T-cell (primary cell): ENCODE data around the gene OSBPL5. TPM values are rescaled to one million over a fixed set of nuclear protein-coding genes. Genes with fewer than 3 reads are reported as not detected.
A peak's percentile ranks its signal among the peaks of the same experiment; 100 is the strongest.

Experiments
- ATAC-seq, 4 experiments: fragments of 200-7000 bp in 3 of 4; fragments of 150-1000 bp in 1 of 4; cut with Tn5 transposase; replicated peaks in 1 of 4; 1 replicate in 3 of 4; 2 replicates in 1 of 4; pipeline ENCODE4 v1.10.0; 2021; ENCODE audit warnings: moderate library complexity in 3 of 4, mild to moderate bottlenecking in 2 of 4, moderate number of reproducible peaks in 1 of 4
- CTCF ChIA-PET, 2 donors: fragments of 300-600 bp; sonication (Branson Sonifier 250); formaldehyde crosslinking; loops; one replicate each; lab custom pipeline; 2022; ENCODE audit warnings: antibody characterized with exemption in 2 of 2; lab: Charles Lee
- POLR2A ChIA-PET, 2 donors: fragments of 300-600 bp; sonication (Branson Sonifier 250); formaldehyde crosslinking; loops; one replicate each; lab custom pipeline; 2022; ENCODE audit warnings: antibody characterized with exemption in 2 of 2; lab: Charles Lee
- DNase-seq, 35 experiments: peaks; one replicate each; pipeline versions ENCODE4 v3.0.0 to v3.0.0-alpha.2; 2013 to 2023
- H3K27ac ChIP-seq: one replicate; pipeline ENCODE4 v1.5.1; 2013; ENCODE audit warnings: low read length
- H3K27me3 ChIP-seq, 2 experiments: replicated peaks in 1 of 2; 1 replicate in 1 of 2; 2 replicates in 1 of 2; pipeline versions ENCODE4 v1.6.1 to v1.7.0; 2013; ENCODE audit warnings: low read length in 1 of 2, mixed read lengths in 1 of 2; ENCODE audit not compliant: control insufficient read depth in 2 of 2, insufficient read depth in 2 of 2; ENCODE audit errors: extremely low read depth in 1 of 2
- H3K36me3 ChIP-seq, 2 donors: 1 replicate in 1 of 2; 2 replicates in 1 of 2; pipeline versions ENCODE4 v1.6.1 to v1.7.0; 2013; ENCODE audit warnings: low read length in 1 of 2; ENCODE audit not compliant: control insufficient read depth in 2 of 2, insufficient read depth in 1 of 2; ENCODE audit errors: extremely low read depth in 1 of 2
- H3K4me1 ChIP-seq, 2 experiments: 1 replicate in 1 of 2; 2 replicates in 1 of 2; pipeline versions ENCODE4 v1.6.1 to v1.7.0; 2013; ENCODE audit warnings: low read length in 2 of 2, mixed read lengths in 1 of 2; ENCODE audit not compliant: insufficient read depth in 2 of 2, control insufficient read depth in 1 of 2; ENCODE audit errors: extremely low read depth in 1 of 2
- H3K4me3 ChIP-seq, 2 donors: 1 replicate in 1 of 2; 2 replicates in 1 of 2; pipeline versions ENCODE4 v1.5.1 to v1.7.0; 2013; ENCODE audit warnings: mild to moderate bottlenecking in 2 of 2, low read length in 1 of 2, moderate library complexity in 1 of 2; ENCODE audit not compliant: control insufficient read depth in 1 of 2; ENCODE audit errors: extremely low read depth in 1 of 2
- H3K9me3 ChIP-seq: 2 replicates; pipeline ENCODE4 v1.7.0; 2013
- H3K27ac Mint-ChIP-seq, 2 donors: one replicate each; pipeline ENCODE4 v1.8.0; 2020 to 2021; ENCODE audit warnings: mild to moderate bottlenecking in 2 of 2, mixed read lengths in 2 of 2
- H3K27me3 Mint-ChIP-seq, 2 donors: one replicate each; pipeline ENCODE4 v1.8.0; 2021 to 2022; ENCODE audit warnings: mixed read lengths in 2 of 2
- H3K36me3 Mint-ChIP-seq: one replicate; pipeline ENCODE4 v1.8.0; 2021; ENCODE audit warnings: mixed read lengths
- H3K4me1 Mint-ChIP-seq, 3 donors: one replicate each; pipeline ENCODE4 v1.8.0; 2020 to 2022; ENCODE audit warnings: mixed read lengths in 3 of 3, mild to moderate bottlenecking in 1 of 3
- H3K4me3 Mint-ChIP-seq, 3 donors: one replicate each; pipeline ENCODE4 v1.8.0; 2020 to 2022; ENCODE audit warnings: mild to moderate bottlenecking in 3 of 3, mixed read lengths in 3 of 3, moderate library complexity in 3 of 3
- H3K9me3 Mint-ChIP-seq, 3 donors: one replicate each; pipeline ENCODE4 v1.8.0; 2020 to 2022; ENCODE audit warnings: mixed read lengths in 3 of 3
- WGBS: methylation state at CpG from one replicate; pipeline ENCODE4 v1.1.5; 2013; ENCODE audit warnings: missing lambda C conversion rate; ENCODE audit not compliant: insufficient coverage; 5-methylcytosine and 5-hydroxymethylcytosine counted together
- total RNA-seq, 35 experiments: library from RNA in 6 of 35; stranded (reverse) in 6 of 35; fragments of 120-200 nt in 1 of 35; gene quantifications; one replicate each; pipeline versions ENCODE4 v1.2.1 to v1.2.4 and lab custom pipeline; 2013 to 2026

Gene OSBPL5
- total RNA-seq, 5 donors from 2014 or later (not counting 1 experiment from before 2014, with no cell fraction given) = 11.2 to 41.5 (median 20.9) TPM

GRCh38 chr11:3056296-3057068, 108.6 kb downstream of the OSBPL5 start:
- Histone ChIP-seq H3K4me1 (peaks cover 6 to 35% of the 10 kb centered on the region in 2 experiments), H3K27me3 (no peaks in the 10 kb centered on the region), H3K27ac (peak overlapping the region; percentile 46), H3K36me3 (peaks cover 0 to 18% of the 10 kb centered on the region in 2 donors), H3K4me3 (peak overlapping the region; percentile 86 to 89), H3K9me3 (no peaks in the 10 kb centered on the region)
- POLR2A ChIA-PET = interaction anchor here in 1 of 2 donors (0.6 kb wide), 1 partner anchor 680 kb away, joined by 3 read pairs; no protein-coding TSS in a partner anchor
- H3K27me3 Mint-ChIP-seq = peaks cover 0 to 3% of the 10 kb centered on the region in 2 donors
- H3K9me3 Mint-ChIP-seq = no peaks in the 10 kb centered on the region
- H3K36me3 Mint-ChIP-seq = peaks cover 10% of the 10 kb centered on the region
- peaks cover 40 to 45% (median 45%) of the 10 kb centered on the region in 3 donors for H3K4me1 Mint-ChIP-seq
- peak overlapping the region; percentile 82 for H3K27ac Mint-ChIP-seq
- DNase-seq (peak in 5 of 35 experiments; percentile 5 to 43 (median 14)), ATAC-seq (peak in 3 of 4 experiments; percentile 7 to 25 (median 25))
- 3% methylated on average over 25 of the region's 29 CpGs for WGBS
- peak overlapping the region; percentile 84 to 90 (median 89) for H3K4me3 Mint-ChIP-seq
- CTCF ChIA-PET = interaction anchor here in 1 of 2 donors (0.7 to 1.3 kb wide), 3 partner anchors 8 to 67 kb away, joined by 3 to 4 read pairs (median 3); no protein-coding TSS in a partner anchor

GRCh38 chr11:3055891-3056290, 109.2 kb downstream of the OSBPL5 start:
- POLR2A ChIA-PET = interaction anchor here in 1 of 2 donors (0.6 kb wide), 1 partner anchor 679 kb away, joined by 3 read pairs; no protein-coding TSS in a partner anchor
- Histone ChIP-seq H3K4me1 (peaks cover 6 to 41% of the 10 kb centered on the region in 2 experiments), H3K9me3 (no peaks in the 10 kb centered on the region), H3K4me3 (no peak overlapping the region), H3K27me3 (no peaks in the 10 kb centered on the region), H3K27ac (no peak overlapping the region), H3K36me3 (peaks cover 0 to 23% of the 10 kb centered on the region in 2 donors)
- Mint-ChIP-seq H3K9me3 (no peaks in the 10 kb centered on the region), H3K36me3 (peaks cover 10% of the 10 kb centered on the region), H3K27me3 (no peaks in the 10 kb centered on the region), H3K4me3 (peak overlapping the region; percentile 84 to 90 (median 85)), H3K4me1 (peaks cover 46 to 50% (median 50%) of the 10 kb centered on the region in 3 donors), H3K27ac (peak overlapping the region; percentile 70 to 73)
- CTCF ChIA-PET = no interaction called here
- no peak for DNase-seq
- 92% methylated on average over 2 of the region's 8 CpGs for WGBS
- ATAC-seq = no peak

GRCh38 chr11:3052567-3052966, 112.5 kb downstream of the OSBPL5 start:
- no peak overlapping the region for H3K27ac ChIP-seq
- ChIA-PET CTCF (no interaction called here), POLR2A (no interaction called here)
- H3K4me1 Mint-ChIP-seq = peaks cover 64 to 66% (median 66%) of the 10 kb centered on the region in 3 donors
- no peak overlapping the region for H3K4me3 Mint-ChIP-seq
- 90% methylated on average over 10 of the region's 11 CpGs for WGBS
- H3K36me3 ChIP-seq = peaks cover 7 to 30% of the 10 kb centered on the region in 2 donors
- H3K27ac Mint-ChIP-seq = no peak overlapping the region
- H3K9me3 ChIP-seq = no peaks in the 10 kb centered on the region
- H3K4me3 ChIP-seq = no peak overlapping the region
- no peaks in the 10 kb centered on the region for H3K27me3 Mint-ChIP-seq
- H3K36me3 Mint-ChIP-seq = peaks cover 10% of the 10 kb centered on the region
- DNase-seq (no peak), ATAC-seq (no peak)
- no peaks in the 10 kb centered on the region for H3K27me3 ChIP-seq
- H3K9me3 Mint-ChIP-seq = no peaks in the 10 kb centered on the region
- H3K4me1 ChIP-seq = peaks cover 6 to 61% of the 10 kb centered on the region in 2 experiments

GRCh38 chr11:3052109-3052479, 113.0 kb downstream of the OSBPL5 start:
- Mint-ChIP-seq H3K9me3 (no peaks in the 10 kb centered on the region), H3K36me3 (peaks cover 10% of the 10 kb centered on the region), H3K4me3 (no peak overlapping the region), H3K4me1 (peaks cover 60 to 64% (median 63%) of the 10 kb centered on the region in 3 donors), H3K27ac (no peak overlapping the region), H3K27me3 (no peaks in the 10 kb centered on the region)
- ChIA-PET POLR2A (no interaction called here), CTCF (no interaction called here)
- Histone ChIP-seq H3K36me3 (peaks cover 11 to 33% of the 10 kb centered on the region in 2 donors), H3K4me1 (peaks cover 6 to 57% of the 10 kb centered on the region in 2 experiments), H3K9me3 (no peaks in the 10 kb centered on the region), H3K27ac (no peak overlapping the region), H3K4me3 (no peak overlapping the region), H3K27me3 (no peaks in the 10 kb centered on the region)
- no peak for ATAC-seq
- 69% methylated on average over 9 of the region's 14 CpGs for WGBS
- DNase-seq = peak in 1 of 35 experiments; percentile 9

GRCh38 chr11:3051196-3052108, 113.7 kb downstream of the OSBPL5 start:
- Mint-ChIP-seq H3K4me3 (no peak overlapping the region), H3K27ac (peak overlapping the region; percentile 28 to 91), H3K36me3 (peaks cover 13% of the 10 kb centered on the region), H3K27me3 (no peaks in the 10 kb centered on the region), H3K4me1 (peaks cover 59 to 63% (median 63%) of the 10 kb centered on the region in 3 donors), H3K9me3 (no peaks in the 10 kb centered on the region)
- POLR2A ChIA-PET = no interaction called here
- WGBS = 87% methylated on average over 3 of the region's 13 CpGs
- H3K4me1 ChIP-seq = peaks cover 4 to 52% of the 10 kb centered on the region in 2 experiments
- H3K4me3 ChIP-seq = no peak overlapping the region
- H3K9me3 ChIP-seq = no peaks in the 10 kb centered on the region
- CTCF ChIA-PET = interaction anchor here in 1 of 2 donors (2.5 kb wide), 1 partner anchor 40 kb away, joined by 10 read pairs; no protein-coding TSS in a partner anchor
- no peaks in the 10 kb centered on the region for H3K27me3 ChIP-seq
- no peak for ATAC-seq
- peaks cover 13 to 37% of the 10 kb centered on the region in 2 donors for H3K36me3 ChIP-seq
- no peak overlapping the region for H3K27ac ChIP-seq
- no peak for DNase-seq
